ENCODE measurements around the gene SPATS2.

The SPATS2 gene

GRCh38 chr12:49483619-49484018 is 116.4 kb downstream of the SPATS2 start:
- Histone ChIP-seq H3K27me3 (ENCODE audit: insufficient read depth, low read length) (no peaks in the 10 kb centered on the region), H3K9ac (ENCODE audit: low read depth, low read length) (peak overlapping the region; percentile 38; the same call in 1 of the 2 replicates), H3K4me3 (ENCODE audit: low read length) (peak overlapping the region; percentile 17; the same call in 1 of the 2 replicates), H3K9me3 (ENCODE audit: insufficient read depth, low read depth, low read length) (no peaks in the 10 kb centered on the region), H3K36me3 (ENCODE audit: insufficient read depth, low read depth, low read length) (no peaks in the 10 kb centered on the region), H3K27ac (ENCODE audit: low read length) (peak overlapping the region; percentile 34), H3K4me1 (ENCODE audit: insufficient read depth, low read length) (peaks cover 30% of the 10 kb centered on the region)

- no peak overlapping the region for H3K27ac ChIP-seq (ENCODE audit: low read length)
- no peaks in the 10 kb centered on the region for H3K27me3 ChIP-seq (ENCODE audit: insufficient read depth, low read length)
- no peaks in the 10 kb centered on the region for H3K9me3 ChIP-seq (ENCODE audit: insufficient read depth, low read depth, low read length)
- no peaks in the 10 kb centered on the region for H3K36me3 ChIP-seq (ENCODE audit: insufficient read depth, low read depth, low read length)
- peaks cover 30% of the 10 kb centered on the region for H3K4me1 ChIP-seq (ENCODE audit: insufficient read depth, low read length)
- no peak overlapping the region for H3K9ac ChIP-seq (ENCODE audit: low read depth, low read length)
- no peak overlapping the region for H3K4me3 ChIP-seq (ENCODE audit: low read length)
Observed at GRCh38 chr12:49487605-49488004, 120.3 kb downstream of the SPATS2 start.

GRCh38 chr12:49489154-49489553 is 121.9 kb downstream of the SPATS2 start:
- Histone ChIP-seq H3K9ac (ENCODE audit: low read depth, low read length) (no peak overlapping the region), H3K27ac (ENCODE audit: low read length) (no peak overlapping the region), H3K36me3 (ENCODE audit: insufficient read depth, low read depth, low read length) (no peaks in the 10 kb centered on the region)

GRCh38 chr12:49489720-49490119 is 122.5 kb downstream of the SPATS2 start:
- Histone ChIP-seq H3K4me3 (ENCODE audit: low read length) (0 out of 2 replicates have a peak overlapping the region, but pooled peaks have one; percentile 17), H3K9me3 (ENCODE audit: insufficient read depth, low read depth, low read length) (no peaks in the 10 kb centered on the region), H3K9ac (ENCODE audit: low read depth, low read length) (no peak overlapping the region), H3K27me3 (ENCODE audit: insufficient read depth, low read length) (no peaks in the 10 kb centered on the region), H3K4me1 (ENCODE audit: insufficient read depth, low read length) (peaks cover 10% of the 10 kb centered on the region), H3K27ac (ENCODE audit: low read length) (no peak overlapping the region), H3K36me3 (ENCODE audit: insufficient read depth, low read depth, low read length) (peaks cover 2% of the 10 kb centered on the region)

More at GRCh38 chr12:49489154-49489553, 121.9 kb downstream of the SPATS2 start:
- Histone ChIP-seq H3K27me3 (ENCODE audit: insufficient read depth, low read length) (no peaks in the 10 kb centered on the region), H3K4me1 (ENCODE audit: insufficient read depth, low read length) (peaks cover 14% of the 10 kb centered on the region), H3K9me3 (ENCODE audit: insufficient read depth, low read depth, low read length) (no peaks in the 10 kb centered on the region), H3K4me3 (ENCODE audit: low read length) (no peak overlapping the region)

GRCh38 chr12:49491823-49492222 is 124.6 kb downstream of the SPATS2 start:
- Histone ChIP-seq H3K9ac (ENCODE audit: low read depth, low read length) (no peak overlapping the region), H3K4me1 (ENCODE audit: insufficient read depth, low read length) (peaks cover 10% of the 10 kb centered on the region), H3K27me3 (ENCODE audit: insufficient read depth, low read length) (no peaks in the 10 kb centered on the region), H3K9me3 (ENCODE audit: insufficient read depth, low read depth, low read length) (no peaks in the 10 kb centered on the region), H3K27ac (ENCODE audit: low read length) (no peak overlapping the region), H3K4me3 (ENCODE audit: low read length) (no peak overlapping the region), H3K36me3 (ENCODE audit: insufficient read depth, low read depth, low read length) (peaks cover 10% of the 10 kb centered on the region)

- Histone ChIP-seq H3K36me3 (ENCODE audit: insufficient read depth, low read depth, low read length) (peaks cover 14% of the 10 kb centered on the region), H3K27me3 (ENCODE audit: insufficient read depth, low read length) (no peaks in the 10 kb centered on the region), H3K9me3 (ENCODE audit: insufficient read depth, low read depth, low read length) (no peaks in the 10 kb centered on the region), H3K4me3 (ENCODE audit: low read length) (no peak overlapping the region), H3K9ac (ENCODE audit: low read depth, low read length) (no peak overlapping the region), H3K27ac (ENCODE audit: low read length) (no peak overlapping the region), H3K4me1 (ENCODE audit: insufficient read depth, low read length) (peaks cover 10% of the 10 kb centered on the region)
Observed at GRCh38 chr12:49493900-49494299, 126.6 kb downstream of the SPATS2 start.

GRCh38 chr12:49496417-49497360 is 129.4 kb downstream of the SPATS2 start:
- H3K9ac ChIP-seq (ENCODE audit: low read depth, low read length): no peak overlapping the region
- no peaks in the 10 kb centered on the region for H3K4me1 ChIP-seq (ENCODE audit: insufficient read depth, low read length)
- H3K9me3 ChIP-seq (ENCODE audit: insufficient read depth, low read depth, low read length): no peaks in the 10 kb centered on the region
- no peak overlapping the region for H3K4me3 ChIP-seq (ENCODE audit: low read length)
- H3K27me3 ChIP-seq (ENCODE audit: insufficient read depth, low read length): no peaks in the 10 kb centered on the region
- no peak overlapping the region for H3K27ac ChIP-seq (ENCODE audit: low read length)
- H3K36me3 ChIP-seq (ENCODE audit: insufficient read depth, low read depth, low read length): peaks cover 31% of the 10 kb centered on the region

- Histone ChIP-seq H3K36me3 (ENCODE audit: insufficient read depth, low read depth, low read length) (peaks cover 35% of the 10 kb centered on the region), H3K4me1 (ENCODE audit: insufficient read depth, low read length) (no peaks in the 10 kb centered on the region), H3K4me3 (ENCODE audit: low read length) (no peak overlapping the region), H3K9me3 (ENCODE audit: insufficient read depth, low read depth, low read length) (no peaks in the 10 kb centered on the region), H3K27ac (ENCODE audit: low read length) (no peak overlapping the region), H3K9ac (ENCODE audit: low read depth, low read length) (no peak overlapping the region), H3K27me3 (ENCODE audit: insufficient read depth, low read length) (no peaks in the 10 kb centered on the region)
Observed at GRCh38 chr12:49501895-49502294, 134.6 kb downstream of the SPATS2 start.

GRCh38 chr12:49502590-49502989 is 135.3 kb downstream of the SPATS2 start:
- Histone ChIP-seq H3K27me3 (ENCODE audit: insufficient read depth, low read length) (no peaks in the 10 kb centered on the region), H3K36me3 (ENCODE audit: insufficient read depth, low read depth, low read length) (peaks cover 32% of the 10 kb centered on the region), H3K4me1 (ENCODE audit: insufficient read depth, low read length) (no peaks in the 10 kb centered on the region), H3K9ac (ENCODE audit: low read depth, low read length) (no peak overlapping the region), H3K9me3 (ENCODE audit: insufficient read depth, low read depth, low read length) (no peaks in the 10 kb centered on the region), H3K4me3 (ENCODE audit: low read length) (no peak overlapping the region), H3K27ac (ENCODE audit: low read length) (no peak overlapping the region)

GRCh38 chr12:49503674-49504180 is 136.5 kb downstream of the SPATS2 start:
- H3K27ac ChIP-seq (ENCODE audit: low read length): no peak overlapping the region
- no peak overlapping the region for H3K9ac ChIP-seq (ENCODE audit: low read depth, low read length)
- peaks cover 32% of the 10 kb centered on the region for H3K36me3 ChIP-seq (ENCODE audit: insufficient read depth, low read depth, low read length)
- H3K4me3 ChIP-seq (ENCODE audit: low read length): no peak overlapping the region
- H3K9me3 ChIP-seq (ENCODE audit: insufficient read depth, low read depth, low read length): no peaks in the 10 kb centered on the region
- H3K4me1 ChIP-seq (ENCODE audit: insufficient read depth, low read length): no peaks in the 10 kb centered on the region
- no peaks in the 10 kb centered on the region for H3K27me3 ChIP-seq (ENCODE audit: insufficient read depth, low read length)

- Histone ChIP-seq H3K9me3 (ENCODE audit: insufficient read depth, low read depth, low read length) (no peaks in the 10 kb centered on the region), H3K27me3 (ENCODE audit: insufficient read depth, low read length) (no peaks in the 10 kb centered on the region), H3K4me1 (ENCODE audit: insufficient read depth, low read length) (no peaks in the 10 kb centered on the region), H3K9ac (ENCODE audit: low read depth, low read length) (no peak overlapping the region), H3K36me3 (ENCODE audit: insufficient read depth, low read depth, low read length) (peaks cover 21% of the 10 kb centered on the region), H3K27ac (ENCODE audit: low read length) (no peak overlapping the region), H3K4me3 (ENCODE audit: low read length) (no peak overlapping the region)
Observed at GRCh38 chr12:49505672-49506071, 138.4 kb downstream of the SPATS2 start.

- H3K27me3 ChIP-seq (ENCODE audit: insufficient read depth, low read length): no peaks in the 10 kb centered on the region
- peaks cover 10% of the 10 kb centered on the region for H3K36me3 ChIP-seq (ENCODE audit: insufficient read depth, low read depth, low read length)
- H3K27ac ChIP-seq (ENCODE audit: low read length): no peak overlapping the region
- no peak overlapping the region for H3K9ac ChIP-seq (ENCODE audit: low read depth, low read length)
- no peaks in the 10 kb centered on the region for H3K4me1 ChIP-seq (ENCODE audit: insufficient read depth, low read length)
- H3K9me3 ChIP-seq (ENCODE audit: insufficient read depth, low read depth, low read length): no peaks in the 10 kb centered on the region
- no peak overlapping the region for H3K4me3 ChIP-seq (ENCODE audit: low read length)
Observed at GRCh38 chr12:49507139-49507538, 139.9 kb downstream of the SPATS2 start.
